Activated CD8-positive, alpha-beta T cell treated with anti-CD3 and anti-CD28 coated beads, Interleukin-2, amount 10 ng/mL, durations not matched to agents 7 days and 5 days (primary cell): ENCODE measurements around the gene TGIF2. TPM values are rescaled to one million over a fixed set of nuclear protein-coding genes. Genes with fewer than 3 reads are reported as not detected.

Source experiments
- total RNA-seq, 2 experiments: library from RNA; stranded (reverse); gene quantifications; one replicate each; pipeline ENCODE4 v1.2.3, GENCODE V29; 2021

TGIF2 gene
- total RNA-seq, 2 experiments from 2014 or later: 29.2 to 32.9 TPM

Other genes starting within 250 kb of the TGIF2 start
- gene MYL9, start 32.1 kb upstream of the TGIF2 start, total RNA-seq: under 1 TPM; 0.18 to 0.31 TPM
- gene RAB5IF, start 32.2 kb downstream of the TGIF2 start, total RNA-seq: 100 to 1,000 TPM; 108 to 109 TPM
- 100 to 1,000 TPM; 131 to 137 TPM for gene SLA2, start 72.6 kb downstream of the TGIF2 start, total RNA-seq
- gene NDRG3, start 172.5 kb downstream of the TGIF2 start, total RNA-seq: 10 to 100 TPM; 37.2 to 39.4 TPM
- 10 to 100 TPM; 40.2 to 41.8 TPM for gene DSN1, start 200.2 kb downstream of the TGIF2 start, total RNA-seq